Measurements from ENCODE around the gene CNOT4.
"Not testable (repeated sequence)": the region's sequence is repeated elsewhere in the genome, so short reads cannot be mapped to it uniquely, and the experiment has no call there.

CNOT4 gene

DNA sequence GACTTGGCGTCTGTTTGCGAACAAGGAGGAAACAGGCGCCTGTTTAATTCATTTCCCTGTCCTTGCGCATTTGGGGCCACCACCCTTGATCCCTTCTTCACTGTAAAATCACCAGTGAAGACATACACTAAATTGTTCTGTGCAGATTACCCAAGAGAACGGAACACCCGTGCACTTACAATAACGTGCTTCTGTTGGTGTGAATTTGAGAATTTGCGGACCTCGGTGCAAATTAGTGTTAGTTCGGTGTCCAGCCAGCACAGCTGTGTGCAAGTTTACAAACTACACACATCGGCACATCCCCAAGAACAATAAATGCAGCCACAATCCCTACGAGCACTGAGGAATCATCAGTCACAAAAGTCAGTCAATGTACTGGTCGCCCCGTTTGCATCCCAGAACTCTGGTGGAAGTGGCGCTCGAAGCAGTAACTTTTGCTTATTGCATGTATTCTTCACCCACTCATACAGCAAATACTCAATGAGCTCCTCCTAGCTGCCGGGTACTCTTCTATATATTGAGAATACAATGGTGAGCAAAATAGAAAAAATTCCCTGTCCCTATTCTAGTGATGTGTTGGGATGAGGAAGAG is 786 bp upstream of the CNOT4 start:
- DNase-seq = no peak

DNA sequence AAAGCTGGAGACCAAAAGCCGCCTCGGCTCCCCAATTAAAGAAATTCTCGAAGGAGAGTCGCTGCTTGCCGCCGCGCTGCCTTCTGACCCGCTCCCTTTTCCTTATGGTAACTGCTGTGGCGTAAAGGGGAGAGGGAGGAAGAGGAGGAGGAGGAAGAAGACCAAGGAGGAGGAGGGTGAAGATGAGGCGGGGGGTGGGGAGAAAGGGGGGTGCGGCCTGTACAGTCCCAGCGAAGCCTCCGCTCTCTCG is 388 bp downstream of the CNOT4 start:
- peak; percentile 74 for DNase-seq

DNA sequence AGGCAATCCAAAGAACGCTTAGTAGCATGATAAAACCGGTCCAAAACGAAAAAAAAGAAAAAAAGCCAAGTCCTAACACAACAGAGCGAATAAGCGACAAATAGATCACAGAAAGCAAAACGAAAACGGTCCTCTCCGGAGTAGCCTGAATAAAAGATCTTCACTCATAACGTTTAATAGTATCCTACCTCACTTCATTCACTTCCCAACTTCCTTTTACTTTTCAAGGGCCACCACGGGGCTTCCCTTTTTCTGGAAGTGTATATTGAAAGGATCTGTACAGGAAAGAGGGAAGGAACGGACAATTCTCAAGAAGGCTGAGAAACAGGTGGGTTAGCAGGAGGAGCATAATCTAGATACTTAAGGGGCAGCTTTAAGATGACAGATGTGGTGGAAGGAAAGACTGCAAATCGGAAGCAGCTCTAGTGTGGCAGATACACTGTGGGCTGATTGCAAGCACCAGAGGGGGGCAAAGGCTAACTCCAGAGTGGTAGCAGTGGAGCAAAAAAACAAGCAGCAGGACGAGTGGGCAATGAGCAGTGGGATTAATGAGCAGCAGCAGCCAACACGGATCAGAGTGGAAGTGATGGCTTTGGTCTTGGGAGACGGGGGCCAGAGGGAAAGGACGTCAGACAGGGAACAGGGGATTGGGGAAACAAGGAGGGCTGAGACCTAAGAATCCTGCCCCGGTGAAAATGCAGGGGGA is 866 bp downstream of the CNOT4 start:
- DNase-seq = peak; percentile 74

DNA sequence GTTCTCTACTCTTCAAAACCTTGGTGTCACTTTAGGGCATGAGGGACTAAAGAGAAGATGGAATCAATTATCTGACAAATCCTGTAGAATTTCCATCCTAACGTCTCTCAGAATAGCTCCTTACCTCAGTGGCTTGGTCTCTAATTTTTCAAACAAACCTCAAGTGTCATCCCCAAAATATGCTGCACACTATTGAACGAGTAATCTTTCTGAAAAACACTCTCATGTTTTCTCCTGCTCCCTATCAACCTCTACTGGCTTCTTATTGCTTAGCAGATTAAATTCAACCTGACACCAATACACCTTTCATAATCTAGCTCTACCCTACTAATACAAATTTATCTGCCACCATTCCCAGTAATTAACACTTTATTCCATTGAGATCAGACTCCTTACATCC is 8.5 kb downstream of the CNOT4 start:
- DNase-seq = no peak

DNA sequence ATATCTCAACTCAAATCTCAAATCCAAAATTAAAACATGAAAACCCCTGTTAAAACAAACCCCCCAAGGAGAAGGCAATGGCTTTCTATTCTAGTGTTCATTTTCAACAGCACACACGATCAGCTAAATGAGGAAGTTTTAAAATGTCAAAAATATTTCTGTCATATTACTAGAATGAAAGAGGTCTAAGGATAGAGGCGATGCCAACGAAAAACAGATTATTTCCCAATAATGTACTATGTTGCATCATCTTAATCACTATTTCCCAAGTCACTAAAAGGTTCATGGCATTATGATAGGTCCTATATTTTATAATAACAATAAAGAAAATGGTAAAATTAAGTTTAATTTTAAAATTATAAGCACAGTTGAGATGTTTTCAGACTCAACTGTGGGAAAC is 10.1 kb downstream of the CNOT4 start:
- no peak for DNase-seq

DNA sequence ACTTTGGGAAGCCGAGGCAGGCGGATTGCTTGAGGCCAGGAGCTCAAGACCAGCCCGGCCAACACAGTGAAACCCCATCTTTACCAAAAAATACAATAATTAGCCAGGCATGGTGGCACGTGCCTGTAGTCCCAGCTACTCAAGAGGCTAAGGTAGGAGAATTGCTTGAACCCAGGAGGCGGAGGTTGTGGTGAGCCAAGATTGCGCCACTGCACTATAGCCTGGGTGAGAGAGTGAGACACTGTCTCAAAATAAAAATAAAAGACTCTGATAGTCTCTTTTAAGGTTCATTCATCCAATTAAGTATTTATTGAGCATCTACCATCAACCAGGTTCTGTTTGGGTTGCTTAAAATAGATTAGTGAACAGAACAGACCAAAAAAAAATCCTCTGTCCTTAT is 12.7 kb downstream of the CNOT4 start:
- not testable (repeated sequence) for DNase-seq

DNA sequence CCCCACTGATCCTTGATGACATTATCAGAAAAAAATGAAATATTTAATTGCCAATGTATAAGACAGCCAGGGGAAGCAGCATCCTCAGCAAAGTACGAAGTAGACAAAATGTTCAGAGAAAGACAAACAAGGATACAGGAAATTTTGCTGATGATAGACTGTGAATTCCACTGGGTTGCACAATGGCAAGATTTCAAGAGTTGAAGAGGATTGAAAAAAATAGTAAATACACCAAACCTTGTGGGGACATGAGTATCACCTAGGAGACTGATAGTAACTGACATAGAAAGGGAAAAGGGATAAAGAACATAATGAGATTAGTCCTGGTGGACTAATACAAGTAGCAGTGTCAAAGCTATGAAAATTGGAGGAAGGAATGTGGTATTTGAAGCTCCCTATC is 16.5 kb downstream of the CNOT4 start:
- DNase-seq = no peak

DNA sequence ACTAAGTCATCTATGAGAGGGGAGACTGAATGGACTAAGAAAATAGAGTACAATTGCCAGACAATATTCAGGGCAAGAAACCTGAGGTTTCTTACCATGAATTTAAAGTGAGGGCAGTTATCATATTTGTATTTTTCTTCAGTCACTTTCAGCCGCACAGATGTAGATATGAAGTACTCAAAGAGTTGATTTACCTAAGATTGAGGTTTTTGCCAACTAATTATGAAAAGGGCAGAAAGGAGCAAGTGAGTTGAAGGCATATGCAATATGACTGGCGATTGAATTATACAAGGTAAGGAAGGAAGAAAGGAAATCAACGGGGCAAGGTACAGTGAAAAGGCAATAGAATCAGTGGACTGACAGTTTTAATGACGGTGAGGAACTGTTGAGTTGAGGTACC is 17.8 kb downstream of the CNOT4 start:
- no peak for DNase-seq

DNA sequence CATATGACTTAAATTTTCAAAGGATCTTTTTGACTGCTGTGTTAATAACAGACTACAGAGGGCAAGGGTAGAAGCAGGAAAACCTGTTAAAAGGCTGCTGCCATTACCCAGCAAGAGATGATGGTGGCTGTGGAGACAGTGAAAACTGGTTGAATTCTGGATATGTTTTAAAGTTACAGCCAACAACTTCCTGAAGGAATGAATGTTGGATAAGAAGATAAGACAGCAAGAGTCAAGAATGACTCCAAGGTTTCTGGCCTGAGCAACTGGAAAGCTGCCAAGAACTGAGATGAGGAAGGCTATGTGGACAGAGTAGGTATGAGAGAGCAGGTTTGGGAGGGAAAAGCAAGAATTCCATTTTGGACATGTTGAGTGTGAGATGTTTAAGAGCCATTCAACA is 19.1 kb downstream of the CNOT4 start:
- DNase-seq = no peak

DNA sequence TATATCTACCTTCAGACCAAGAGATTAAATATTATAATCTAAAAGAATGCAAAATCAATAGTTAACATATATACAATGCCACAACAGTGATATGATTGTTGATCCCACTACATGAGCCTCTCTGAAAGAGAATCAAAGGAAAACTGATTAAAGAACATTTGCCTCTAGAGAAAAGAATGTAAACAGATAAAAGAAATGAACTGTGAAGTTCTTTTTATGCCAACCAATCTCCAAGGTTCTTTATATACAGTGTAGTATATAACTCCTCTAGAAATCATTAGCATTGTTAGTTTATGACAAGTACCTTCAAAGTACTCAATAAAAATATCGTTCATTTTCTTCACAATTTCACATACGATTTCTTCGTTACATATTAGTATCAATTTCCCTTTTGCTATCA is 20.1 kb downstream of the CNOT4 start:
- no peak for DNase-seq

DNA sequence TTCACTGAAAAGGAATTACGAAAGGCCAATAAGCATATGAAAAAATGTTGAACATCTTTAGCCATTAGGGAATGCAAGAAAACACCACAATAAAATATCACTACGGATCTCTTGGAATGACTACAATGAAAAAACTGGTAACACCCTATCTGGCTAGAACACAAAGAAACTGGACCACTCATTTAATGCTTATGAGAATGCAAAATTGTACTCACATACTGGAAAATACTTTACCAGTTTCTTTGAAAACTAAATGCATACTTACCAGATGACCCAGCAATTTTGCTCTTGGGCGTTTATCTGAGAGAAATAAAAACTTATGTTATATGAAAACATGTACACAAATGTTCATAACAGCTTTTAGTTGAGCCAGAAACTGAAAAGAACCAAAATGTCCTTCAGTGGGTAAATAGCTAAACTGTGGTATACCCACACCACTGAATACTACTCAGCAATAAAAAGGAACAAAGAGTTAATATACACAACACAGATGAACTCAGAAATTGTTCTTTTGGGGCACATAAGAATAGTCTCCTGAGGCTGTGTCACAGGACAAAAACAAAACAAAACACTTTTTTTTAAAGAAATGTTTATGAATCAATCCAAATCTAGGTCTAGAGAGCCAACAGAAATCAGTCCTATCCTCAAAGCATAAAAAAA is 23.5 kb downstream of the CNOT4 start:
- DNase-seq = no peak

DNA sequence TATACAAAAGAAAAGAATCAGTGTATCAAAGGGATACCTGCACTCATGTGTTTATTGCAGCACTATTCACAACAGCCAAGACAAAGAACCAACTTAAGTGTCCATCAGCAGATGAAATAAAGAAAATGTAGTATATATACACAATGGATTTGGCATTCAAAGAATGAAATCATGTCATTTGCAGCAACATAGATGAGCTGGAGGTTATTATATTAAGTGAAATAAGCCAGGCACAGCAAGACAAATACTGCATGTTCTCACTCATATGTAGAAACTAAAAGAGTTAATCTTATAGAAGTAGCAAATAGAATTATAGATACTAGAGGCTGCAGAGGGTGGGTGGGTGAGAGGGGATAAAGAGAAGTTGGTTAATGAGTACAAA is 28.3 kb downstream of the CNOT4 start:
- no peak for DNase-seq

DNA sequence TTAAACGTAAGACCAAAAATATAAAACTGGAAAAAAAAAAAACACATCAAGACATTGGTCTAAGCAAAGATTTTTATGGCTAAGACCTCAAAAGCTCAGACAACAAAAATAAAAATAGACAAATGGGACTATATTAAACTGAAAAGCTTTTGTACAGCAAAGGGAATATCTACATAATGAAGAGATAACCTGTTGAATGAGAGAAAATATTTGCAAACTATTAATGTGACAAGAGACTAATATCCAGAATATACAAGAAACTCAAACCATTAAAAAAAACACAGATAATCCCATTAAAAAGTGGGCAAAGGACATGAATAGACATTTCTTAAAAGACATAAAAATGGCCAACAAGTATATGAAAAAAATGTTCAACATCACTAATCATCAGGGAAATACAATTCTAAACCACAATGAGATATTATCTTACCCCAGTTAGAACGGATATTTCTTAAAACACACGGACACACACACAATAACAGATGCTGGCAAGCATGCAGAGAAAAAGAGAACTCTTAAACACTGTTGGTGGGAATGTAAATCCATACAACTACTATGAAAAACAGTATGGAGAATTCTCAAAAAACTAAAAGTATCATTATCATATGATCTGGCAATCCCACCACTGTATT is 28.8 kb downstream of the CNOT4 start:
- no peak for DNase-seq

DNA sequence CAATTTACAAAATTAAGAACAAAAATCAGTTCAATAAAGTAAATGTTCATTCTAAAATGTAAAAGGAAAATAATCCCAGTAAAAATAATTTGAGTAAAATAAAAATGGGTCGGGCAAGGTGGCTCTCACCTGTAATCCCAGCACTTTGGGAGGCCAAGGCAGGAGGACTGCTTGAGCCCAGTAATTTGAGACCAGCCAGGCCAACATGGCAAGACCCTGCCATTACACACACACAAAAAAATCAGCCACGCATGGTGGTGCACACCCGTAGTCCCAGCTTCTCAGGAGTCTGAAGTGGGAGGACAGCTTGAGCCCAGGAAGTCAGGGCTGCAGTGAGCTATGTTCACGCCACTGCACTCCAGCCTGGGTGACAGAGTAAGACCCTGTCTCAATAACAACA is 34.4 kb downstream of the CNOT4 start:
- no peak for DNase-seq

DNA sequence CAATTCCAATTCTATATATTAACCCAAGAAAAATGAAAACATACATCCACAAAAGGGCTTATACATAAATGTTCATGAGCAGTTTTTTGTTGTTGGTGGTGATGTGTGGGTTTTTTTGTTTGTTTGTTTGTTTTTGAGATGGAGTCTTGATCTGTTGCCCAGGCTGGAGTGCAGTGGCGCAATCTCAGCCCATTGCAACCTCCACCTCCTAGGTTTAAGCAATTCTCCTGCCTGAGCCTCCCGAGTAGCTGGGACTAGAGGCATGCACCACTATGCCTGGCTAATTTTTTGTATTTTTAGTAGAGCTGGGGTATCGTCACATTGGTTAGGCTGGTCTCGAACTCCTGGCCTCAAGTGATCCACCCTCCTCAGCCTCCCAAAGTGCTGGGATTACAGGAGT is 40.2 kb downstream of the CNOT4 start:
- DNase-seq = not testable (repeated sequence)

DNA sequence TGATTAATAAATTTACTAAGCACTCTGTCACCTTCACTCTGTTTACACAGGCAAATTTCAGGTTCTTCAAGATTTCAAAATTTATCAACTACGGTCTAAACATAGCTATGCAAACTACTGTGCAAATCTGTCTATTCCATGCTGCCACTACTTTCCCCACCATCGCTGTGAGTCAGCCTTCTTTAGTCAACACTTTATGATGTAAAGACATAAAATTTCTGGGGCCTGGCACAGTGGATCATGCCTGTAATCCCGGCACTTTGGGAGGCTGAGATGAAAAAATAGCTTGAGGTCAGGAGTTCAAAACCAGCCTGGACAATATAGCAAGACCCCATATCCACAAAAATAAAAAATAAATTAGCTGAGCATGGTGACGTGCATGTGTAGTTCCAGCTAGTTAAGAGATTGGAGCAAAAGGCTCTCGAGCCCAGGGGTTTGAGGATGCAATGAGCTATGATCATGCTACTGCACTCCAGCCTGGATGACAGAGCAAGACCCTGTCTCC is 42.6 kb downstream of the CNOT4 start:
- no peak for DNase-seq

DNA sequence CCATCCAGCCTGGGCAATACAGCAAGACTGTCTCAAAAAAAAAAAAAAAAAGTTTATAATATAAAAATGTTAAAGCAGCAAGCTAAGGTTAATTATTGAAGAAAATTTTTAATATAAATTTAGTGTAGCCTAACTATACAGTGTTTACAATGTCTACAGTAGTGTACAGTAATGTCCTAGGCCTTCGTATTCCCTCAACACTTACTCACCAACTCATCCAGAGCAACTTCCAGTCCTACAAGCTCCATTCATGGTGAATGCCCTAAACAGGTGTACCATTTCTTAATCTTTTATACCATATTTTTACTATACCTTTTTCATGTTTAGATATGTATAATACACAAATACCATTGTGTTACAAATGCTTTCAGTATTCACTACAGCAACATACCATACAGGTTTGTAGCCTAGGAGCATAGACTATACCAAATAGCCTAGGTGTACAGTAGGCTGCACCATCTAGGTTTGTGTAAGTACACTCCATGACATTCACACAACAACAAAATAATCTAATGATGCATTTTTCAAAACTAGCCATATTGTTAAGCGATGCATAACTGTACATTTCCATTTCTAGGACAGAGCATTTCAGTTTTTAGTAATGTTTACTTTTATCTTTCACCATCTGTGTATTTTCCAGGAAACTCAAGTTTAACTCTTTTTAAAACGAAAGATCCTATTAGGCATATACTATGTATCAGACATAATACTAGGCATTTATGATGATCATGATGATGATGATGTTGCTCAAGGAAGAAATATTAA is 43.3 kb downstream of the CNOT4 start:
- no peak for DNase-seq

DNA sequence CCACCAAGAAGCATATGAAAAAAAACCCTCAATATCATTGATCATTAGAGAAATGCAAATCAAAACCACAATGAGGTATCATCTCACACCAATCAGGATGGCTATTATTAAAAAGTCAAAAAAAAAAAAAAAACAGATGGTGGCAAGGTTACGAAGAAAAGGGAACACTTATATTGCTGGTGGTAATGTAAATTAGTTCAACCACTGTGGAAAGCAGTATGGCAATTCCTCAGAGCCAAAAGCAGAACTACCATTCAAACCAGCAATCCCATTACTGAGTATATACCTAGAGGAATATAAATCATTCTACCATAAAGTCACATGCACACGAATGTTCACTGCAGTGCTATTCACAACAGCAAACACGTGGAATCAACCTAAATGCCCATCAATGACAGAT is 46.0 kb downstream of the CNOT4 start:
- no peak for DNase-seq

DNA sequence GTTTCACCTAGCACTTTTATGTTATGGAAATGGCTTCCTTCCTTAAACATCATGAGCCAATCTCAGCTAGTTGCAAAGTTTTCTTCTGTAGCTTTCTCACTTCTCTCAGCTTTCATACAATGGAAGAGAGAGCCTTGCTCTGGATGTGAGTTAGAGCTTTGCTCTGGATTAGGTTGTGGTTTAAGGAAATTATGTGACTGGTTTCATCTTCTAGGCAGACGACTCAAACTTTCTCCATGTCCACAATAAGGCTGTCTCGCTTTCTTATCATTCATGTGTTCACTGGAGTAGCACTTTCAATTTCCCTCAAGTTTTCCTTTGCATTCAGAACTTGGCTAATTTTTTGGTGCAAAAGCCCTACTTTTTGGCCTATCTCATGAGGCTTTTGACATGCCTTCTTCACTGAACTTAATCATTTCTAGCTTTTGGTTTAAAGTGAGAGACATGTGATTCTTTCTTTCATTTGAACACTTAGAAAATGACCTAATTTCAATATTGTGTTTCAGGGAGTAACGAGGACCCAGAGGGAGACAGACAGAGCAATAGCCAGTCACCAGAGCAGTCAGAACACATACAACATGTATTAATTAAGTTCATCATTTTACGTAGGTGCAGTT is 49.8 kb downstream of the CNOT4 start:
- no peak for DNase-seq

DNA sequence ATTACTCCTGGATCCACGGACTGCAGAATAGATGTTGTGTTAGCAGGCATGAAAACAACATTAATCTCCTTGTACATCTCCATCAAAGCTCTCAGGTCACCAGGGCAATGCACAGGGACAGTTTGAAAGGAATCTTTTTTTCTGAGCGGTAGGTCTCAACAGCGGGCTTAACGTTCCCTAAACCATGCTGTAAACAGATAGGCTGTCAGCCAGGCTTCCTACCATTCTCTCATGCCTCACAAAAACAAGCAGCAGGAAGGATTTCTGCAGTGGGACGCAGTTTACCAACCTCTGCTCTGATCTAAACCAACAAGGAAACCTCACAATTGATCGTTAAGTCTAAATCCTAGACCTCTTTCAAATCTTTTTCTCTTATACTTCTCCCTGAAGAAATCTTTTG is 50.8 kb downstream of the CNOT4 start:
- no peak for DNase-seq

DNA sequence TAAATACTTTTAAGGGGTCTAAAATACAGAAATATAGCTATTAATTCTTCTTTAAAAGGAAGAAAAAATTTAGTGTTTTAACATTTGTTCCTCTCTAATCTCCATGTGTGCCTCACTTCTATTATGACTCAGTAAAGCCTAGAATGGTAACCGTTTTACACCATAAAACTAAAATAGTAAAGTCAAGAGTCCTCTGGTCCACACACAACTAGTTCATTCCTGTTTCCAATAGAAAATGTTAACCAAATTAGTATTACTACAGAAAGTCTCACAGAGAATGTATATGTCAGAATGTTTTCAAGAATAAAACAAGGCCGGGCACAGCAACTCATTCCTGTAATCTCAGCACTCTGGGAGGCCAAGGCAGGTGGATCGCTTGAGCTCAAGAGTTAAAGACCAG is 55.8 kb downstream of the CNOT4 start:
- no peak for DNase-seq

DNA sequence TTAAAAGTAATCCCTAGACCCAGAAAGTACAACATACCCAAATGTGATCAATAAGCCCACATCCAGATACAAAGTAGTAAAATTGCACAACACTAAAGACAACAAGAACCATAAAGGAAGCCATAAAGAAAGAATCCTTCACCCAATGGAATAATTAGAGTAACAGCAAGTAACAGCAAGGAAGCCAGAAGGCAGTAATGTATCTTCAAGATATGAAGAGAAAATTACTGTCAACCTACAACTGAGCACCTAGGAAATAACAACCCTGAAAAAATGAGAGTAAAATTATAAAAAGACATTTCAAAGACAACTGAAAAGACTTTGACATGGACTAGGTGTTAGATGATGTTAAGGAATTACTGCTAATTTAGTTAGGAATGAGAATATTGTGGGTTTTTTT is 60.5 kb downstream of the CNOT4 start:
- no peak for DNase-seq

DNA sequence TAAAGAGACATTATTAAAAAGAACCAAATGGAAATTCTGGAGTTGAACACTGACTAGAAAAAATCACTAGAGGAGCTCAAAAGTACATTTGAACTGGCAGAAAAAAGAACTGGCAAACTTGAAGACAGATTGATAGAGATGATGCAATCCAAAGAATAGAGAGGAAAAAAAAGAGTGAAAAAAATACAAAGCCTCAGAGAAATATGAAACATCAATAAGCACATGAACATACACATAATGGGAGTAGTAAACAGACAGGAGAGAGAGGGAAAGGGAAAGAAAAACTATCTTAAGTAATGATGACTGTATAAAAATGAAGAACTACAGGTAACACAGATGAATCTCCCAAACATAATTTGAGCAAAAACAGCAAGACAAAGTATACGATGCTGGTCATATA is 61.1 kb downstream of the CNOT4 start:
- no peak for DNase-seq
